Progenitor cell of endocrine pancreas (in vitro differentiated cells): ENCODE results near the gene SYNGR4. TPM values are rescaled to one million over a fixed set of nuclear protein-coding genes. Genes with fewer than 3 reads are reported as not detected.

ENCODE experiments used
- DNase-seq: peaks from one replicate; pipeline ENCODE4 v3.0.0; 2021; ENCODE audit warnings: low spot score; ENCODE audit not compliant: unreplicated experiment
- H3K27ac Mint-ChIP-seq: 2 replicates; pipeline ENCODE4 v1.8.0; 2021; ENCODE audit warnings: mild to moderate bottlenecking, moderate library complexity, mixed read lengths
- H3K27me3 Mint-ChIP-seq: 2 replicates; pipeline ENCODE4 v1.8.0; 2021; ENCODE audit warnings: mixed read lengths
- H3K36me3 Mint-ChIP-seq: 2 replicates; pipeline ENCODE4 v1.8.0; 2022; ENCODE audit warnings: mixed read lengths; ENCODE audit not compliant: insufficient read depth
- H3K4me1 Mint-ChIP-seq: 2 replicates; pipeline ENCODE4 v1.8.0; 2021; ENCODE audit warnings: low read depth, mixed read lengths
- H3K4me3 Mint-ChIP-seq: 2 replicates; pipeline ENCODE4 v1.8.0; 2021; ENCODE audit warnings: low read depth, mild to moderate bottlenecking, moderate library complexity, mixed read lengths
- H3K9me3 Mint-ChIP-seq: 2 replicates; pipeline ENCODE4 v1.8.0; 2021; ENCODE audit warnings: low read depth, mixed read lengths
- CTCF ChIP-seq: fragments of 200-600 bp; sonication (generic); IDR thresholded peaks from one replicate; pipeline ENCODE4 v1.5.0; 2021; ENCODE audit warnings: antibody characterized with exemption, mild to moderate bottlenecking; ENCODE audit not compliant: unreplicated experiment
- total RNA-seq: library from RNA; stranded (reverse); gene quantifications from 2 replicates; pipeline ENCODE4 v1.2.1, GENCODE V29; 2021

The SYNGR4 gene
- total RNA-seq, 1 donor from 2014 or later, result not detected

- Mint-ChIP-seq H3K4me3 (no peak overlapping the region), H3K27me3 (no peaks in the 10 kb centered on the region), H3K27ac (no peak overlapping the region), H3K9me3 (no peaks in the 10 kb centered on the region), H3K4me1 (no peaks in the 10 kb centered on the region), H3K36me3 (no peaks in the 10 kb centered on the region)
- TF ChIP-seq CTCF, result no peak
- no peak for DNase-seq
Measured at GRCh38 chr19:48338802-48339503, 25.2 kb upstream of the SYNGR4 start.

- Mint-ChIP-seq H3K4me3 (no peak overlapping the region), H3K36me3 (no peaks in the 10 kb centered on the region), H3K9me3 (no peaks in the 10 kb centered on the region), H3K27ac (peak overlapping the region; percentile 16), H3K27me3 (no peaks in the 10 kb centered on the region), H3K4me1 (no peaks in the 10 kb centered on the region)
- TF ChIP-seq CTCF, result no peak
- no peak for DNase-seq
Measured at GRCh38 chr19:48340995-48341394, 23.2 kb upstream of the SYNGR4 start.

GRCh38 chr19:48341515-48342413 lies 22.4 kb upstream of the SYNGR4 start:
- DNase-seq, result no peak
- Mint-ChIP-seq H3K9me3 (no peaks in the 10 kb centered on the region), H3K36me3 (no peaks in the 10 kb centered on the region), H3K27me3 (no peaks in the 10 kb centered on the region), H3K4me3 (no peak overlapping the region), H3K4me1 (no peaks in the 10 kb centered on the region), H3K27ac (no peak overlapping the region)
- no peak for TF ChIP-seq CTCF

GRCh38 chr19:48342414-48342738 lies 21.8 kb upstream of the SYNGR4 start:
- Mint-ChIP-seq H3K36me3 (no peaks in the 10 kb centered on the region), H3K9me3 (no peaks in the 10 kb centered on the region), H3K4me1 (no peaks in the 10 kb centered on the region), H3K27me3 (no peaks in the 10 kb centered on the region), H3K27ac (no peak overlapping the region), H3K4me3 (no peak overlapping the region)
- no peak for DNase-seq
- TF ChIP-seq CTCF, result no peak

GRCh38 chr19:48342841-48343540 lies 21.2 kb upstream of the SYNGR4 start:
- H3K27ac Mint-ChIP-seq, result no peak overlapping the region
- H3K36me3 Mint-ChIP-seq, result no peaks in the 10 kb centered on the region
- H3K9me3 Mint-ChIP-seq, result no peaks in the 10 kb centered on the region
- no peak overlapping the region for H3K4me3 Mint-ChIP-seq
- H3K4me1 Mint-ChIP-seq, result no peaks in the 10 kb centered on the region
- H3K27me3 Mint-ChIP-seq, result no peaks in the 10 kb centered on the region
- TF ChIP-seq CTCF, result no peak
- DNase-seq, result no peak
